ENCODE results near the gene CCL4L2.
A peak's percentile ranks its signal among the peaks of the same experiment; 100 is the strongest.
"Not testable (repeated sequence)": the region's sequence is repeated elsewhere in the genome, so short reads cannot be mapped to it uniquely, and the experiment has no call there.

CCL4L2 gene

GRCh38 chr17:36210439-36211211 lies at the start of gene CCL4L2:
Gene CCL4L2 (plus strand): TSS chr17:36211063.
- DNase-seq: not testable (repeated sequence)

- DNase-seq: not testable (repeated sequence)
Observed at GRCh38 chr17:36168836-36169235, 42.0 kb upstream of the CCL4L2 start.

GRCh38 chr17:36176536-36176935 lies 34.3 kb upstream of the CCL4L2 start, which contains the start of gene TBC1D3B:
Gene TBC1D3B (minus strand): TSS chr17:36176636. CDS start chr17:36175050, 1,586 bp downstream.
- not testable (repeated sequence) for DNase-seq

GRCh38 chr17:36181446-36182175 lies 29.3 kb upstream of the CCL4L2 start:
- not testable (repeated sequence) for DNase-seq

- peak in 2 of 56 donors; percentile 46 to 69 for DNase-seq
Observed at GRCh38 chr17:36182176-36183000, 28.5 kb upstream of the CCL4L2 start.

GRCh38 chr17:36183001-36183971 lies 27.6 kb upstream of the CCL4L2 start:
- peak in 7 of 56 donors; percentile 12 to 83 (median 56) for DNase-seq

- DNase-seq: no peak
Observed at GRCh38 chr17:36184023-36184765, 26.7 kb upstream of the CCL4L2 start.

GRCh38 chr17:36185416-36185815 lies 25.4 kb upstream of the CCL4L2 start:
- no peak for DNase-seq

- not testable (repeated sequence) for DNase-seq
Observed at GRCh38 chr17:36186810-36187763, 23.8 kb upstream of the CCL4L2 start.

- DNase-seq: not testable (repeated sequence)
Observed at GRCh38 chr17:36187943-36188665, 22.8 kb upstream of the CCL4L2 start.

GRCh38 chr17:36188891-36189306 lies 22.0 kb upstream of the CCL4L2 start:
- peak in 4 of 56 donors; percentile 11 to 48 (median 28) for DNase-seq

GRCh38 chr17:36189993-36190392 lies 20.9 kb upstream of the CCL4L2 start:
- not testable (repeated sequence) for DNase-seq

GRCh38 chr17:36190549-36191330 lies 20.1 kb upstream of the CCL4L2 start:
- DNase-seq: not testable (repeated sequence)

- DNase-seq: no peak
Observed at GRCh38 chr17:36193216-36193775, 17.6 kb upstream of the CCL4L2 start.

GRCh38 chr17:36194147-36194831 lies 16.6 kb upstream of the CCL4L2 start:
- not testable (repeated sequence) for DNase-seq
